GM18519 (cell line): ENCODE measurements around the gene RDH5.

Experiments used
- ATAC-seq: cut with Tn5 transposase; IDR thresholded peaks from one replicate; pipeline ENCODE4 v1.9.1; 2021; ENCODE audit warnings: mild to moderate bottlenecking, moderate library complexity; ENCODE audit not compliant: unreplicated experiment, low FRiP score

The RDH5 gene

DNA sequence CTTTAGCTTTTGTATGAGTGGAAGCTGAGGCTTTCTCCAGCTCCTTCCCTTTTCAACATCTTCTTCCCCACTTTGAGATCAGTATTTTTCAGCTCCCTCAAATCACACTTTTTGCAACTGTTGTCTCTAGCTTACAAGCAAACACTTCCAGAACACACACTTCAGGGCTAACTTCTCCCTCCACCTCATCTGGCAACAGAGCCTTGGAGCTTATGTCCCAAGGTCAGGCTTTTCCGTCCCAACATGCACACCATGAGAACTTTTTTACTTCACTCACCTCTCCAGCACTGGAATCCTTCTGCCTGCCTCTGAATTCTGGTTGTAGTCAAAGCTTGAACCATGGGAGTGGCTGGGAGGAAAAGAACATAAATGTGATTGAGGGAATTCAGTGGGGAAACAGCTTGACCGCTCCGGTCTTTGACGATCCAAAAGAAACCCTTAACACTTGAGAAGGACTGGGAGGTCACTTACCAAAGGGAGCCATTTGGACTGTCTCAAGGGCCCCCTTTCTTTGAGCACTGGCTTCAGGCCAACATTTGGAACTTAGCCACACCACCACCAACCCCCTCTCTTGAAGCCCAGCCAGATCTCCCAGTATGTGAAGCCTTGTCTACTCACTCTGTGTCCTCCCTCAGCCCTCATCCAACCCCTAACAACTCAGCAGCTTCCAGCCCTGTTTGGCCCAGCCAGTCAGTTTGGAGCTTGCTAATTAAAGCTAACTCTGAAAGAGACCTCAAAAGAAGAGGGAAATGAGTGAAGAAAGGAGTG, 8.2 kb upstream of the RDH5 start:
- no peak for ATAC-seq

DNA sequence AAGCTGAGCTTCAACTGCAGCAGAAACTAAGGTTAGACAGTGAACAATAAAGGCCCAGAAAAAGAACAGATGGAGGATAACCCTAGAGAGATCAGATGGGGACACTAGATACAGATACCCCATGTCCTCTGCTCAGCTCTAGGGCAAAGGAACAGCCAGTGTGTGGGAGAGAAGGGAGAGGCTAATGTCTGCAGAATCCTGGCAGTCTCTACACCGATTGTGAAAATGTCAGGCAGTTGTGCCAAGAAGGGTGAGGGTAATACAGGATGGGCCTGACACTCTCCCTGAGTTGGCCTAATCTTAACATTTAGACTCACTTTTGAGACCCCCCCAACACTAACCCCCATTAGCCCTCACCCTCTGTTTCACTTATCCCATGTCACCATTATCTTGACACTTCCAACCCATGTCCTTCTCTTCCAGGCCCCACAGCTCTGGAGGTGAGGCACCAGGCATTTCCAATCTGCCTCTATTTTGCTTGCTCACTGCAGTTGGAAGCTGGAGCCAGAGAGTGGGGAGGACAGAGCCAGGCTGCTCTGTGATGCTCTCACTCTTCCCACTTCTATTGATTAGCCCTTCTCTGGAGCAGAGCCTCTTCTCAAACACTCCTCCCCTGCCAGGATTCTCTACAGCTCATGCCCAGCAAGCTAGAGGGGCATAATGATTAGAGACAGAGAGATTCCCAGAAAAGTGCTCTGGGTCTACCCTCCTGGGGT, 7.3 kb upstream of the RDH5 start:
- ATAC-seq = no peak

DNA sequence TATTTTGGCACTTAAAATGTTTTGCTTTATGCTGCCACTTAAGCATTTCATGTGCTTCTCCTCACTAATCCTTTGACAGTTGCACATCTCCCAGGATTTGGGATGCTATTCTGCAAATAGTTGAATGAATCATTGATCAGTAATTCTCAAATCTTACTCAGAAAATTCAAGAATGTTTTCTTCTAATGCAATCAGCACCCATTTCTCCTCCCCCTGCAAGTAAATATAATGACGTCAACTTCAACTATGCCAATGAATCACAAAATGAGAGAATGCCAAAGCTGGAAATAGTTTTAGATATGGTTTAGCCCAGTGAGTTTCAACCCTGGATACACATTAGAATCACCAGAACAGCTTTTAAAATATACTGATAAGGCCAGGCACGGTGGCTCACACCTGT, 6.5 kb upstream of the RDH5 start:
- no peak for ATAC-seq

DNA sequence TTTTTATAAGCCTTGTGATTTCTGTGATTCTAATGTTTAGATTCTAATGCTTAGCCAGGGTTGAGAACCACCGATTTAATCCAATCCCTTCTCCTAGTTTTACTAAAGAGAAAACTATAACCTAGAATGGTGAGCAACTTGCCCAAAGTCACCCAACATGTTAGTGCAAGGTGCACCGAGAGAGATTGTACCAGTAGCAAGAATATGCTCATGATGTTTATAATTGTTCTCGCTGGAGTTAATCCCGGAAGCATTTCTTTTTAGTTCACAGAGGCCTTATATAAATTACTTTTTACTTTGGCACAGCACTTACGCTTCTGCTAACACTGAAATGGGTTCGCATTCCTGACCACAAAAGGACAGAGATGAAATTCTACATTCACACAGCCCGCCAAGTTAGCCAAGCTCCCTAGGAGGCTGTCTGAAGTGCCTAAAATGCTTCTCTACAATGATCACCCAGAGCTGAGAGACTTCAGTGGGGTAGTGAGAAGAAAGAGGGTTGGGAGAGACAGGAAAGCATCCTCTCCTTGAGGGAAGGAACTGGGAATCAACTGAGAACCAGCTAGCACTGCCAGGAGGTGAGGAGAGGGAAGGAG, 4.9 kb upstream of the RDH5 start:
- no peak for ATAC-seq

DNA sequence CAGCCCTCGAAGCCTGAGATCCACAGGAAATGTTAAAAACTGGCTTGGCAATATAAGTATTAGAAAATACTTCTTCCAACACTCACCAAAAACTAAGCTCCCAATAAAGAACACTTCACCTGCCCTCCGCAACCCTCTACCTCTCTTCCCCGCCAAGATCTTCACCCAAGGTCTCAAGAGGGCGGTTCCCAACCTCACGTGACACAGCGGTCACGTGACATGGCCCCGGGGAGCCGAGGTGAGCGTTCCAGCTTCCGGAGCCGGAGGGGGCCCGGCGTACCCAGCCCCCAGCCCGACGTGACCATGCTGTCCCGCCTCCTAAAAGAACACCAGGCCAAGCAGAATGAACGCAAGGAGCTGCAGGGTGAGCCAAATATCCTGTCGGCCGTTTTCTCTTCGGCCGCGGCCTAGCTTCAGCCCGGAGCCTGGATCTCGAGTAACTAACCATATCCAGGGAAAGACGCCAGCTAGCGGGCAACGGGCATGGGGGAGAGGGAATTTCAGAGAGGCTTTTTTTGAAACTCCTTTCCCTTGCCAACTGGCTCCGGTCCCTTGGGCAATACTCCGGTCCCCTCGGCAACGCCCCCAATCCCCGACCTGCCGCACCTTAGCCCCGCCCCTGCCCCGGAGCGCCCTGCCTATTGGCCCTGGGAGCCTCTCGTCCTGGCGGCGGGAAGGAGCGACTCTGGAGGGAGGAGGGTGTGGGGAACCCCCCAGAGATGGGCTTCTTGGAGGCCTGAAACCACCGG, 4.2 kb upstream of the RDH5 start, which contains the start of gene BLOC1S1:
TSS of gene BLOC1S1 (plus strand) at position 214 of the 749 bp plus-strand sequence. CDS start at position 220, 6 bp downstream.
- peak; percentile 60 for ATAC-seq

DNA sequence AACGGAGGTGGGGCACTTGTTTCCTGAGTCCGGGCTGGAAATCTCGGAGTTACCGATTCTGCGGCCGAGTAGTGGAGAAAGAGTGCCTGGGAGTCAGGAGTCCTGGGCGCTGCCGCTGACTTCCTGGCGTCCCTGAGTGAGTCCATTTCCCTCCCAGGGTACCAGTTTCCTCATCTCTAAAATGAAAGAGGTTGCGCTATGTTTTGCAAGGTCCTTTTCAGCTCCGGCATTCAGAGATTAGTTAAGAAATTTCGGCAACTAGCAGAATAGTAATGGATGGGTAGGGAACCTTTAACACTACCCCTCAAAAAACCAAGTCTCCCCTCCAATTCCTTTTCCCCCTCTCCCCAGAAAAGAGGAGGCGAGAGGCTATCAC, 3.6 kb upstream of the RDH5 start:
- peak; percentile 10 for ATAC-seq

DNA sequence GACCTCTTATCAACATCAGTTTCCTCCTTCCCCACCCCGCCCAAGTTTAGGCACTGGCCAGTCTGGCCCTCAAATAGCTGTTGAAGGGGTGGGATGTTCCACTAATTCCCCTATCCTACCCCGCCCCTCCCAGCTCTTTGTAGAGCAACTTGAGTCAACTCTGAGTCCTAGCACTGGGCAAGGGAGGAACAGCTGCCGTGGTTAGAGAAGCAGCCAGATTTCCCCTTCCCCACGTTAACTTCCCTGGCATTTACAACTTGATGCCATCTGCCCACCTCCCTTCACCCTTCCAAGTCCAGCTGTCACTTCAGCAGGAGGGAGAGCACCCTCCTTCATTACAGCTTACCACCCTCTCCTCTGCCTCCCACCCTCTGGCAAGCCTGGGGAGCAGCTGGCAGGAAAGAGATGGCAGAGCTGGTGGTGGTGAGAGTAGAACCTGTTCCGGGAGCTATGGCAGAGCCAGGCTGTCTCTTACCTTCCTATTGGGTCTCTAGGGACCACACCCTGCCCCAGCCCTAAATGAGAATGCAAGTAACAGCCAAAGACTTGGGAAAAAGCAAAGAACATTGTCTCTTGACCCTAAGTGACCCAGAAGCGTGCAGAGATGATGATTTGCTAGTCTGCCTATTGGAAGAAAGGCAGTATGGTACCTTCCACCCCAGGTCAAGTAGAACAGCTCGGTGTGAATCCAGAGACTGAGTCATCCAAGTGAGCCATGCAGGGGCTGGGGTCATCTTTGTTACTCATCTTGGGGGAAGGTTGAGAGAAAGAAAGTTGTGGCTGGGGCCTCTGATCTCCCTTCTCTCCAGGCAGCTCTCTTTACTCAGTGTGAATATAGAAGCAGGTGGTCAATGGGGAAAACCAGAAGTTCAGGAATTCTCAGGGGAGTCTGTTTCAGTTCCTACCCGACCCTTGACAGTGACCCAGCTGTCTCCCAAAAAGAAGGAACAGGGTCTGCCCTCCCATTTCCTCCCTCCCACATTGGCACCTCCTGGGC, 2.9 kb upstream of the RDH5 start:
- no peak for ATAC-seq

DNA sequence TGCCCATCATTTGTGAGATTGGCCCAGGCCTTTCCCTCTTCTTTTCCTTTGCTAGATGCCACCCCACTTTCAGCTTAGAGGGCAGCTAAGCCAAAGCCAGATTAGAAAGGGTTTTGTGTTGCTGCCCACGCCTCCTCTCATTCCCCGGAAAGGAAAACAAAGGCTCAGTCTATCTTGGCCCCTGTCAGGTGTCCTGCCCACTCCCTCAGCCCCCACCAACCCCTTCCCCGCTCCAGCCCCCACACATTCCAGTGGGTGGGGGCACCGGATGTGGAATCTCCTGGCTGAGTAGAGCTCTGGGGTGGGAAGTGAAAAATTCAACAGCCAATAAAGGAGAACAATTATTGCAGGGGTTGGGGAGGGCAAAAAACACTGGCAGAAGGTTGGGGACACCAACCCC, 2.2 kb upstream of the RDH5 start:
- no peak for ATAC-seq

DNA sequence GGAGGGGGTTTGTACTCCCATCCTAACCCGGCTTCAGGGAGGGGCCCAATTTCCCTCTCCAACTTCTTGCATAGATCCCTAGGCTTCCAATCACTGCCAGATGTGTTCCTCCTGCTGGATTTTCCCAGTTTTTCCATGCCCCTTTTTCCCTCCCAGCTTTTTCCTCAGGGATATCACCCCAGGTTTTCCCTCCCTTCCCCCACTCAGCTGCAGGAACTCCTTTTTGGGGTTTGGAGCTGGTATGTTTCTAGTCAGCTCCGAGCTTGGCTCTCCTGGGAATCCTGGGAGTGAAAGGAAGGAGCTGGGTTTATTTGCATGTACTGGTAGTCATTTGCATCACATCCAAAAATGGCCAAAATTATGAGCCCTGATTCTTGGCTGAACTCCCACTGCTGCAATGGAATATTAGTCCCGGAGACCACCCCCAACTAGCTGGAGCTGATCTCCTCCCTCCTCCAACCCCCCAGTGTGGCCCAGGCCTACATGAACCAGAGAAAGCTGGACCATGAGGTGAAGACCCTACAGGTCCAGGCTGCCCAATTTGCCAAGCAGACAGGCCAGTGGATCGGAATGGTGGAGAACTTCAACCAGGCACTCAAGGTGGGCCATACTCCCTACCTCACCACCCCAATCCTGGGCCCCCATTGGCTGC, 1.4 kb upstream of the RDH5 start:
- ATAC-seq = no peak

DNA sequence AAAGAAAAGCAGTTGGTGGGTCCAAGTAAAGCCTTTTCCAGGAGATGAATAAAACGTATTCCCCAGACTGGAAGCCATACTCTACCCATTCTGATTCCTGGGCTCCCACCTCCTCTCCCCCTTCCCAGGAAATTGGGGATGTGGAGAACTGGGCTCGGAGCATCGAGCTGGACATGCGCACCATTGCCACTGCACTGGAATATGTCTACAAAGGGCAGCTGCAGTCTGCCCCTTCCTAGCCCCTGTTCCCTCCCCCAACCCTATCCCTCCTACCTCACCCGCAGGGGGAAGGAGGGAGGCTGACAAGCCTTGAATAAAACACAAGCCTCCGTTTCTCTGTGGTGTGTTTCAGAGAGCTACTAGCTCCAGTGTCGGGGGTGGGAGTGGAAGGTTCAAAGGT, 822 bp upstream of the RDH5 start:
- ATAC-seq = no peak

DNA sequence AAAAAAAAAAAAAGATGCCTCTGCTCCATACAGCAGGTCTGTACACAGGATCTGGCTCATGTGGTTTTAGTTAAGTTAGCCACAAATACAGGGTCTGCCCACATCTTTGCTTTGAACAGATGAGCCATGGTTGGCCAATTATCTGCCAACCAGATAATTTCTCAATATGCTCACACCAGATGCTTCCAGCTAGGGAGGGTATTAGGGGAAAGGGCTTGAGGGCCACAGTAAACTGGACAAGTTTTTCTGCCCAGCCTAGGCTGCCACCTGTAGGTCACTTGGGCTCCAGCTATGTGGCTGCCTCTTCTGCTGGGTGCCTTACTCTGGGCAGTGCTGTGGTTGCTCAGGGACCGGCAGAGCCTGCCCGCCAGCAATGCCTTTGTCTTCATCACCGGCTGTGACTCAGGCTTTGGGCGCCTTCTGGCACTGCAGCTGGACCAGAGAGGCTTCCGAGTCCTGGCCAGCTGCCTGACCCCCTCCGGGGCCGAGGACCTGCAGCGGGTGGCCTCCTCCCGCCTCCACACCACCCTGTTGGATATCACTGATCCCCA, 776 bp downstream of the RDH5 start:
- no peak for ATAC-seq

DNA sequence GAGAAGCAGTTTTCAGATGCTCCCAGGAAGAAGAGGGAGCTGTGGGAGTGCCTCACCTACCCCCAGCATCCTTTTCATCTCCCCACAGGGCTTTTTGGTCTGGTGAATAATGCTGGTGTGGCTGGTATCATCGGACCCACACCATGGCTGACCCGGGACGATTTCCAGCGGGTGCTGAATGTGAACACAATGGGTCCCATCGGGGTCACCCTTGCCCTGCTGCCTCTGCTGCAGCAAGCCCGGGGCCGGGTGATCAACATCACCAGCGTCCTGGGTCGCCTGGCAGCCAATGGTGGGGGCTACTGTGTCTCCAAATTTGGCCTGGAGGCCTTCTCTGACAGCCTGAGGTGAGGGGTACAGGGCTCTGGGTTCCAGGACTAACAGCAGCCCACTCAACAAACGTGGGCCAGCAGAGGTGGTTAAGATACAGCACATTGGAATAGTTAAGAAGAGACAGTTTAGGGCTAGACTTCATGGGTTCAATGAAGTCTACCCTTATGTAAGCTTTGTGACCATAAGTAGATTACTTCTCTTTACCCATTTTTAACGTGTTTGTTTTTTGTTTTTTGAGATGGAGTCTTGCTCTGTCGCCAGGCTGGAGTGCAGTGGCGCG, 1.5 kb downstream of the RDH5 start:
- no peak for ATAC-seq

DNA sequence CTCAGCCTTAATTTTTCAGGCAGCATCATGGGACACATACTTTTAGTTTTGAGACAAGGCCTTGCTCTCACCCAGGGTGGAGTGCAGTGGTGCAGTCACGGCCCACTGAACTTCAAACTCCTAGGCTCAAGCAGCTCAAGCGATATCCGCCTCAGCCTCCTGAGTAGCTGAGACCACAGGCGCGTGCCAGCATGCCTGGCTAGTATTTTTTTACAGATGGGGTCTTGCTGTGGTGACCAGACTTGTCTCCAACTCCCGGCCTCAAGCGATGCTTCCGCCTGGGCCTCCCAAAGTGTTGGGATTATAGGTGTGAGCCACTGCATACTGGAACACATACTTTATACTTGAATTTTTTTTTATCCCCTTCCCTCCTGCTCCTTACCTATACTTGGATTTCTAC, 2.8 kb downstream of the RDH5 start:
- ATAC-seq = no peak

DNA sequence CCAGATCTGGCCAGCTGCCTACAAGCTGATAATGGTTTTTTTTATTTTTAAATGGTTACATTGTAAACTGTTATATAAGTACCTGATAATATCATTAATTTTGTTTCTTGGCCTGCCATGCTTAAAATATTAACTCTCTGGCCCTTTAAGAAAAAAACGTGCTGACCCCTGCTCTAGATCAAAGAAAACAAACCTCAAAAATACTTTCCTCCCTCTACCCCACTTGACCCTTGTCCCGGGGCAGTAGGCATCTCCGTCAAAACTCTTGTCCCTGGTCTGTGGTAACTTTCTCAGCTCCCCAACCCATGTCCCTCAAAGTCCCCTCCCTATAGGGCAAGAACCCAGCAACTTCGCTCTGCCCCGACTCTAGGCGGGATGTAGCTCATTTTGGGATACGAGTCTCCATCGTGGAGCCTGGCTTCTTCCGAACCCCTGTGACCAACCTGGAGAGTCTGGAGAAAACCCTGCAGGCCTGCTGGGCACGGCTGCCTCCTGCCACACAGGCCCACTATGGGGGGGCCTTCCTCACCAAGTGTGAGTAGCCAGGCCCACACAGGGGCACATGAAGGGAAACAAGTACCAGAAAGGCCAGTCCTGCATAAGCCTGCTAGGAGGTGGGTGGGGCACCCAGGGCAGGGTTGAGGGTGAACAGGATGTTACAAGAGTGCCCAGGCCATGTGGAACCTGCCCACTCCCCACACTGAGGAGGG, 3.5 kb downstream of the RDH5 start:
- ATAC-seq = no peak

DNA sequence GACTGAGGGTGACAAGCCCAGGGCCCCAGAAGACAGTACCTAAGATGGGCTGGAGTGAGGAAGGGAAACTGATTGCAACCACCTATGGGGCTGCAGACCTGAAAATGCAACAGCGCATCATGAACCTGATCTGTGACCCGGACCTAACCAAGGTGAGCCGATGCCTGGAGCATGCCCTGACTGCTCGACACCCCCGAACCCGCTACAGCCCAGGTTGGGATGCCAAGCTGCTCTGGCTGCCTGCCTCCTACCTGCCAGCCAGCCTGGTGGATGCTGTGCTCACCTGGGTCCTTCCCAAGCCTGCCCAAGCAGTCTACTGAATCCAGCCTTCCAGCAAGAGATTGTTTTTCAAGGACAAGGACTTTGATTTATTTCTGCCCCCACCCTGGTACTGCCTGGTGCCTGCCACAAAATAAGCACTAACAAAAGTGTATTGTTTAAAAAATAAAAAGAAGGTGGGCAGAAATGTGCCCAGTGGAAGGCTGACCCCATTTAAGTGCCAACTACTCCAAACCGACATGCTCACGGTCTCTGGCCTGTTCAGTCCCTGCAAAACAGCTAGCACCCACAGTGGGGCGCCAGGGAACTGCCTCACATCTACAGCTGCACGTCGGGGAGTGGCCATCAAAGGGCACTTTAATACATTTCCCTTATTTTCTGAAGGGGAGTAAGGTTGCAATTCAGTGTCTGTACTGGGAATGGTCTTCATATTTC, 4.2 kb downstream of the RDH5 start:
- no peak for ATAC-seq

DNA sequence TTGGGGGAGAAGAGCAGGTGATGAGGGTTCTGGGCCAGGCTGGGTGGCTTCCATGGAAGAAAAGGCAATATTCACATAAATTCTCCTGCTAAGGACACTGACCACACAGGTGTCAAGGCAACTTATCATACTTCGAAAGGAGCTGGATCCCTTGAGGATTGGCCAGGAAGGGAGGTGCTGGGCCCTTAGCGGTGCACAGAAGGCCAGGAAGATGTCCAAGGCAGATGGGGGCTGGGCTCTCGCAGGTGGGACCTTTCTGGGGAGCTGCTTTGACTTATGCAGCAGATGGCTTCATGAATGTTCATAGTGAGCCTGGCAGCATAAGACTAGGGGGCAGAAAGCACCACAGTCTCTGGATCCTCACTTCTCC, 4.7 kb downstream of the RDH5 start:
- no peak for ATAC-seq

DNA sequence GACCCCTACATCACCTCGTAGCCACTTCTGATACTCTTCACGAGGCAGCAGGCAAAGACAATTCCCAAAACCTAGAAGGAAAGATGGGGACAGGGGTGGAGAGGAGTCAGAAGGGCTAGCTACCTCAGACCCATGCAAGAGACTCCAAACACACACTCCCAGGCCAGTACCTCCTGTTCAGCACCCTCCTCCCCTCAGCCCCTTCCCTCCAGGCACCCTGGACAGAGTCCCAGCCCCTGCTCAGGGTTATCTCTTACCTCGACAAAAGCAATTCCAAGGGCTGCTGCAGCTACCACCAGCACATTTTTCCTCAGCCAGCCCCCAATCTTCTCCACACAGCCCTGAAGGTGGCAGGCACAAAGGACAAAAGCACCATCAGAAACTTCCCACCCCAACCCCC, 5.4 kb downstream of the RDH5 start:
- ATAC-seq = no peak
